ENCODE results near the gene LRRC2. TPM values are rescaled to one million over a fixed set of nuclear protein-coding genes. Genes with fewer than 3 reads are reported as not detected.

Gene LRRC2
- total and polyA plus RNA-seq, 2 experiments from 2014 or later = 0.60 to 4.4 TPM

DNA sequence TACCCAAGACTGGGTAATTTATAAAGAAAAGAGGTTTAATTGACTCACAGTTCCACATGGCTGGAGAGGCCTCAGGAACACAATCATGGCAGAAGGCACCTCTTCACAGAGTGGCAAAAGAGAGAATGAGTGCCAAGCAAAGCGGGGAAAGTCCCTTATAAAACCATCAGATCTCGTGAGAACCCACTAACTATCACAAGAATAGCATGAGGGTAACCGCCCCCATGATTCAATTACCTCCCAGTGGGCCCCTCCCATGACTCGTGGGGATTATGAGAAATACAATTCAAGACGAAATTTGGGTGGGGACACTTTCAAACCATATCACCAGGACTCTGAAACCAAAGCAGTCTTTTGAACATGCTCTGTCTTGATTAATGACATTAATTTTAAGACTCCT lies 61.3 kb downstream of the LRRC2 start:
- Histone ChIP-seq H3K4me3 (no peak overlapping the region), H3K4me1 (ENCODE audit: insufficient read depth) (peaks cover 22% of the 10 kb centered on the region), H3K79me2 (no peaks in the 10 kb centered on the region), H3K27me3 (no peaks in the 10 kb centered on the region), H4K20me1 (ENCODE audit: insufficient read depth, poor library complexity, severe bottlenecking) (no peaks in the 10 kb centered on the region), H3K9me3 (ENCODE audit: low read depth) (no peaks in the 10 kb centered on the region), H3K9me2 (replicated peaks; ENCODE audit: insufficient read depth) (no peaks in the 10 kb centered on the region), H3K4me2 (no peak overlapping the region), H2AFZ (no peak overlapping the region), H3K36me3 (replicated peaks; ENCODE audit: insufficient read depth, low read depth) (no peaks in the 10 kb centered on the region), H3K27ac (no peak overlapping the region)
- DNase-seq (ENCODE audit: low spot score) = no peak
- TF ChIP-seq EZH2 (IDR thresholded peaks at IDR 0.05; ENCODE audit: borderline replicate concordance) = no peak
- WGBS (ENCODE audit: low lambda C conversion rate, missing lambda C conversion rate) = 85% methylated on average over 5 of the region's 5 CpGs

DNA sequence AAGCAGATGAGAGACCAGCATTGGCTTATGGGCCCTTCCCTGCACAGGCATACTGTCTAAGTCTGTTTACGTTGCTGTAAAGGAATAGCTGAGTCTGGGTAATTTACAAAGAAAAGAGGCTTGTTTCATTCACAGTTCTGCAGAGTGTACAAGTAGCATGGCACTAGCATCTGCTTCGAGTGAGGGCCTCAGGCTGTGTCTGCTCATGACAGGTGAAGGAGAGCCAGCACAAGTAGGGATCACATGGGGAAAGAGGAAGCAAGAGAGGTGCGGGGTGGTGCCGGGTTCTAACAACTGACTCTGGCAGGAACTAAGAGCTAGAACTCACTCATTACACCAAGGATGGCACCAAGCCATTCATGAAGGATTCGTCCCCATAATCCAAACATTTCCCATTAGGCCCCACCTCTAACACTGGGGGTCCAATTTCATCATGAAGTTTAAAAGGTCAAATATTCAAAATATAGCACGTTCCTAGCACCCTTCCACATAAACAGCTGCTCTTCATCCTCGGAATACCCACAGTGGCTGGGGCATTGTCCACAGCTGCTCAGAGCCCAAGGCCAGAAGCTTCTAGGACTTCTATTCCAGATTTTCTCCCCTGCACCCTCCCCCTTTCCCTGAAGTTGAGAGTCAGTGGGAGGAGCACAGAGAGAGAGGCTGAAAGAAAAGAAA lies 62.8 kb downstream of the LRRC2 start:
- TF ChIP-seq, protein P1, sequence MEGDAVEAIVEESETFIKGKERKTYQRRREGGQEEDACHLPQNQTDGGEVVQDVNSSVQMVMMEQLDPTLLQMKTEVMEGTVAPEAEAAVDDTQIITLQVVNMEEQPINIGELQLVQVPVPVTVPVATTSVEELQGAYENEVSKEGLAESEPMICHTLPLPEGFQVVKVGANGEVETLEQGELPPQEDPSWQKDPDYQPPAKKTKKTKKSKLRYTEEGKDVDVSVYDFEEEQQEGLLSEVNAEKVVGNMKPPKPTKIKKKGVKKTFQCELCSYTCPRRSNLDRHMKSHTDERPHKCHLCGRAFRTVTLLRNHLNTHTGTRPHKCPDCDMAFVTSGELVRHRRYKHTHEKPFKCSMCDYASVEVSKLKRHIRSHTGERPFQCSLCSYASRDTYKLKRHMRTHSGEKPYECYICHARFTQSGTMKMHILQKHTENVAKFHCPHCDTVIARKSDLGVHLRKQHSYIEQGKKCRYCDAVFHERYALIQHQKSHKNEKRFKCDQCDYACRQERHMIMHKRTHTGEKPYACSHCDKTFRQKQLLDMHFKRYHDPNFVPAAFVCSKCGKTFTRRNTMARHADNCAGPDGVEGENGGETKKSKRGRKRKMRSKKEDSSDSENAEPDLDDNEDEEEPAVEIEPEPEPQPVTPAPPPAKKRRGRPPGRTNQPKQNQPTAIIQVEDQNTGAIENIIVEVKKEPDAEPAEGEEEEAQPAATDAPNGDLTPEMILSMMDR (IDR thresholded peaks at IDR 0.05; ENCODE audit: poor library complexity) = no peak
- TF ChIP-seq EZH2phosphoT487 (IDR thresholded peaks at IDR 0.05; ENCODE audit: low read depth, severe bottlenecking, unreplicated experiment) = no peak
- no peak for TF ChIP-seq EZH2 (IDR thresholded peaks at IDR 0.05; ENCODE audit: borderline replicate concordance)
- Histone ChIP-seq H3K36me3 (replicated peaks; ENCODE audit: insufficient read depth, low read depth) (no peaks in the 10 kb centered on the region), H3K4me3 (no peak overlapping the region), H2AFZ (no peak overlapping the region), H3K9me2 (replicated peaks; ENCODE audit: insufficient read depth) (no peaks in the 10 kb centered on the region), H3K9me3 (ENCODE audit: low read depth) (no peaks in the 10 kb centered on the region), H3K4me1 (ENCODE audit: insufficient read depth) (peaks cover 22% of the 10 kb centered on the region), H3K27me3 (no peaks in the 10 kb centered on the region), H3K79me2 (no peaks in the 10 kb centered on the region), H3K4me2 (no peak overlapping the region), H3K27ac (no peak overlapping the region), H4K20me1 (ENCODE audit: insufficient read depth, poor library complexity, severe bottlenecking) (no peaks in the 10 kb centered on the region)
- no peak for DNase-seq (ENCODE audit: low spot score)
- 65% methylated on average over 7 of the region's 7 CpGs for WGBS (ENCODE audit: low lambda C conversion rate, missing lambda C conversion rate)

DNA sequence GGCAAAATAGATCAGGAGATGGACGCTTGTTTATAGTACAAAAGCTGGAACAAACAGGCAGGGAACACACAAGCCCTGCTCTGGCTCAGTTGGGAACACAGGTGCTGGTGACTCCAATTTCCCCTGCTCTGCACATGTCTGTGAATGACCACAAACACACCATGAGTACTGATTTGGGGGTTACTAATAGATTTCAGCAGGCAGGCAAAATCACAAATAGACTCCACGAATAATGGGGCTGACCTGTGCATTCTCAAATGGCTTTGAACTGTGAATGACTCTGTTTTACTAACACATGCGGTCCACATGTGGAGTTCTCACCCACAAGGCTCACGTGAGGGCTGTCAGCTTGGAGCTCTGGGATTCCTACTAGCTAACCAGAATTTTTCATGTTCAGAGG lies 64.4 kb downstream of the LRRC2 start:
- H3K27me3 ChIP-seq = no peaks in the 10 kb centered on the region

More for the DNA sequence above, 64.4 kb downstream of the LRRC2 start:
- no peaks in the 10 kb centered on the region for H3K9me3 ChIP-seq (ENCODE audit: low read depth)
- no peaks in the 10 kb centered on the region for H3K79me2 ChIP-seq
- WGBS (ENCODE audit: low lambda C conversion rate, missing lambda C conversion rate) = 68% methylated on average over 4 of the region's 4 CpGs
- H2AFZ ChIP-seq = no peak overlapping the region
- H4K20me1 ChIP-seq (ENCODE audit: insufficient read depth, poor library complexity, severe bottlenecking) = no peaks in the 10 kb centered on the region
- no peak for DNase-seq (ENCODE audit: low spot score)
- no peak overlapping the region for H3K4me3 ChIP-seq
- no peaks in the 10 kb centered on the region for H3K9me2 ChIP-seq (replicated peaks; ENCODE audit: insufficient read depth)
- no peak overlapping the region for H3K4me2 ChIP-seq
- no peaks in the 10 kb centered on the region for H3K36me3 ChIP-seq (replicated peaks; ENCODE audit: insufficient read depth, low read depth)
- TF ChIP-seq EZH2 (IDR thresholded peaks at IDR 0.05; ENCODE audit: borderline replicate concordance) = no peak
- TF ChIP-seq, protein P1 (IDR thresholded peaks at IDR 0.05; ENCODE audit: poor library complexity) = no peak
- no peak for TF ChIP-seq EZH2phosphoT487 (IDR thresholded peaks at IDR 0.05; ENCODE audit: low read depth, severe bottlenecking, unreplicated experiment)
- peaks cover 22% of the 10 kb centered on the region for H3K4me1 ChIP-seq (ENCODE audit: insufficient read depth)
- no peak overlapping the region for H3K27ac ChIP-seq
